Astrocyte (in vitro differentiated cells and primary cell): ENCODE results near the gene ECHDC3. TPM values are rescaled to one million over a fixed set of nuclear protein-coding genes. Genes with fewer than 3 reads are reported as not detected.

Experiments
- DNase-seq: peaks from one replicate; pipeline ENCODE4 v3.0.0-alpha.2; 2010; ENCODE audit warnings: low read depth
- FAIRE-seq: peaks from 2 replicates; lab custom pipeline; 2011; peaks lifted over from hg19 to GRCh38; lab: Jason Lieb, UNC
- H2AFZ ChIP-seq: 2 replicates; pipeline ENCODE4 v1.6.0; 2012; ENCODE audit warnings: low read depth, low read length, inconsistent platforms
- H3K27ac ChIP-seq: 2 replicates; pipeline ENCODE4 v1.5.1; 2011; ENCODE audit warnings: low read depth, low read length, inconsistent platforms
- H3K27me3 ChIP-seq: 2 replicates; pipeline ENCODE4 v1.6.0; 2011; ENCODE audit warnings: low read length, inconsistent platforms; ENCODE audit not compliant: insufficient read depth
- H3K36me3 ChIP-seq: 2 replicates; pipeline ENCODE4 v1.5.1; 2011; ENCODE audit warnings: low read length, inconsistent platforms; ENCODE audit not compliant: insufficient read depth
- H3K4me1 ChIP-seq: 2 replicates; pipeline ENCODE4 v1.5.1; 2011; ENCODE audit warnings: low read length, inconsistent platforms; ENCODE audit not compliant: insufficient read depth
- H3K4me2 ChIP-seq: 2 replicates; pipeline ENCODE4 v1.6.0; 2012; ENCODE audit warnings: low read length, inconsistent platforms
- H3K4me3 ChIP-seq: 2 replicates; pipeline ENCODE4 v1.5.1; 2011; ENCODE audit warnings: low read depth, mild to moderate bottlenecking, low read length, inconsistent platforms; ENCODE audit not compliant: insufficient read depth
- H3K79me2 ChIP-seq: 2 replicates; pipeline ENCODE4 v1.6.0; 2012; ENCODE audit warnings: mild to moderate bottlenecking, low read length, inconsistent platforms; ENCODE audit not compliant: insufficient read depth
- H3K9ac ChIP-seq: 2 replicates; pipeline ENCODE4 v1.6.0; 2012; ENCODE audit warnings: mild to moderate bottlenecking, low read length, inconsistent platforms
- H3K9me3 ChIP-seq: 2 replicates; pipeline ENCODE4 v1.5.1; 2012; ENCODE audit warnings: low read depth, mild to moderate bottlenecking, low read length, inconsistent platforms; ENCODE audit not compliant: insufficient read depth
- H4K20me1 ChIP-seq: 2 replicates; pipeline ENCODE4 v1.6.0; 2012; ENCODE audit warnings: low read length, inconsistent platforms; ENCODE audit not compliant: insufficient read depth
- H3K27ac Mint-ChIP-seq: one replicate; pipeline ENCODE4 v1.8.0; 2021; ENCODE audit warnings: mild to moderate bottlenecking, mixed read lengths; ENCODE audit not compliant: unreplicated experiment
- H3K27me3 Mint-ChIP-seq: one replicate; pipeline ENCODE4 v1.8.0; 2021; ENCODE audit warnings: low read depth, mixed read lengths; ENCODE audit not compliant: unreplicated experiment
- H3K36me3 Mint-ChIP-seq: one replicate; pipeline ENCODE4 v1.8.0; 2021; ENCODE audit warnings: low read depth, mixed read lengths; ENCODE audit not compliant: unreplicated experiment
- H3K4me1 Mint-ChIP-seq: one replicate; pipeline ENCODE4 v1.8.0; 2021; ENCODE audit warnings: low read depth, mixed read lengths; ENCODE audit not compliant: unreplicated experiment
- H3K4me3 Mint-ChIP-seq: one replicate; pipeline ENCODE4 v1.8.0; 2021; ENCODE audit warnings: mild to moderate bottlenecking, moderate library complexity, mixed read lengths; ENCODE audit not compliant: unreplicated experiment
- H3K9me3 Mint-ChIP-seq: one replicate; pipeline ENCODE4 v1.8.0; 2021; ENCODE audit warnings: mild to moderate bottlenecking, mixed read lengths; ENCODE audit not compliant: unreplicated experiment
- CTCF ChIP-seq: IDR thresholded peaks from 2 replicates; pipeline ENCODE4 v1.5.1; 2011; ENCODE audit warnings: low read depth, mild to moderate bottlenecking, inconsistent platforms, low read length, moderate library complexity; ENCODE audit not compliant: insufficient read depth
- EZH2 ChIP-seq: IDR thresholded peaks from 2 replicates; pipeline ENCODE4 v1.6.1; 2012; ENCODE audit warnings: mild to moderate bottlenecking, low read length, inconsistent platforms; ENCODE audit not compliant: insufficient read depth
- total RNA-seq: library from RNA; stranded (reverse); gene quantifications from 2 replicates; pipeline ENCODE4 v1.2.1, GENCODE V29; 2021

Gene ECHDC3
- total RNA-seq, 1 donor from 2014 or later: 2.1 TPM

- Histone ChIP-seq H3K27ac (peak overlapping the region; percentile 73), H3K4me2 (no peak overlapping the region), H3K9me3 (no peaks in the 10 kb centered on the region), H3K4me3 (no peak overlapping the region), H2AFZ (peak overlapping the region; percentile 20), H3K27me3 (no peaks in the 10 kb centered on the region), H4K20me1 (no peaks in the 10 kb centered on the region), H3K79me2 (no peaks in the 10 kb centered on the region), H3K4me1 (peaks cover 22% of the 10 kb centered on the region), H3K36me3 (no peaks in the 10 kb centered on the region), H3K9ac (peak overlapping the region; percentile 58)
- peaks cover 5% of the 10 kb centered on the region for H3K9me3 Mint-ChIP-seq
- no peak for DNase-seq
- no peaks in the 10 kb centered on the region for H3K36me3 Mint-ChIP-seq
- TF ChIP-seq CTCF: no peak
- TF ChIP-seq EZH2: no peak
- peaks cover 10% of the 10 kb centered on the region for H3K4me1 Mint-ChIP-seq
- no peak for FAIRE-seq
- H3K4me3 Mint-ChIP-seq: no peak overlapping the region
- peaks cover 3% of the 10 kb centered on the region for H3K27me3 Mint-ChIP-seq
- peak overlapping the region; percentile 80 for H3K27ac Mint-ChIP-seq
These were observed 16.5 kb downstream of the ECHDC3 start for GRCh38 chr10:11758527-11759236.

- Mint-ChIP-seq H3K27me3 (peaks cover 3% of the 10 kb centered on the region), H3K4me1 (peaks cover 10% of the 10 kb centered on the region), H3K27ac (no peak overlapping the region), H3K9me3 (peaks cover 5% of the 10 kb centered on the region), H3K4me3 (no peak overlapping the region), H3K36me3 (no peaks in the 10 kb centered on the region)
- no peak overlapping the region for H2AFZ ChIP-seq
- H3K9me3 ChIP-seq: no peaks in the 10 kb centered on the region
- no peak for TF ChIP-seq CTCF
- no peak for TF ChIP-seq EZH2
- H4K20me1 ChIP-seq: no peaks in the 10 kb centered on the region
- no peaks in the 10 kb centered on the region for H3K36me3 ChIP-seq
- H3K79me2 ChIP-seq: no peaks in the 10 kb centered on the region
- no peak overlapping the region for H3K27ac ChIP-seq
- peaks cover 22% of the 10 kb centered on the region for H3K4me1 ChIP-seq
- no peak overlapping the region for H3K4me3 ChIP-seq
- no peak for FAIRE-seq
- no peak overlapping the region for H3K9ac ChIP-seq
- DNase-seq: no peak
- H3K4me2 ChIP-seq: no peak overlapping the region
- no peaks in the 10 kb centered on the region for H3K27me3 ChIP-seq
These were observed 17.2 kb downstream of the ECHDC3 start for GRCh38 chr10:11759347-11759746.

- no peaks in the 10 kb centered on the region for H3K79me2 ChIP-seq
- Mint-ChIP-seq H3K4me3 (no peak overlapping the region), H3K9me3 (peaks cover 5% of the 10 kb centered on the region), H3K27ac (no peak overlapping the region), H3K36me3 (no peaks in the 10 kb centered on the region), H3K4me1 (peaks cover 10% of the 10 kb centered on the region), H3K27me3 (peaks cover 9% of the 10 kb centered on the region)
- no peak overlapping the region for H3K4me3 ChIP-seq
- no peaks in the 10 kb centered on the region for H3K9me3 ChIP-seq
- no peak overlapping the region for H3K27ac ChIP-seq
- H3K4me2 ChIP-seq: no peak overlapping the region
- TF ChIP-seq CTCF: no peak
- TF ChIP-seq EZH2: no peak
- H4K20me1 ChIP-seq: no peaks in the 10 kb centered on the region
- DNase-seq (no peak), FAIRE-seq (no peak)
- no peaks in the 10 kb centered on the region for H3K36me3 ChIP-seq
- peaks cover 22% of the 10 kb centered on the region for H3K4me1 ChIP-seq
- H3K9ac ChIP-seq: no peak overlapping the region
- H2AFZ ChIP-seq: no peak overlapping the region
- H3K27me3 ChIP-seq: no peaks in the 10 kb centered on the region
These were observed 18.0 kb downstream of the ECHDC3 start for GRCh38 chr10:11760151-11760550.
